GM18526 (cell line): Measurements from ENCODE around the gene C1QL4.

Experiments
- POLR2A ChIP-seq: IDR thresholded peaks from 3 replicates; pipeline ENCODE4 v1.6.1; 2011; ENCODE audit not compliant: insufficient read length; ENCODE audit errors: extremely low read depth

Gene C1QL4

GRCh38 chr12:49340971-49341776 lies 4.2 kb upstream of the C1QL4 start:
- no peak for TF ChIP-seq POLR2A

- no peak for TF ChIP-seq POLR2A
These were observed 3.3 kb upstream of the C1QL4 start for GRCh38 chr12:49340095-49340870.

GRCh38 chr12:49339464-49339861 lies 2.5 kb upstream of the C1QL4 start:
- no peak for TF ChIP-seq POLR2A

GRCh38 chr12:49338830-49339463 lies 2.0 kb upstream of the C1QL4 start:
- no peak for TF ChIP-seq POLR2A

GRCh38 chr12:49335955-49336644 lies 888 bp downstream of the C1QL4 start:
- no peak for TF ChIP-seq POLR2A

GRCh38 chr12:49335118-49335954 lies 1.7 kb downstream of the C1QL4 start:
- TF ChIP-seq POLR2A: no peak

DNA sequence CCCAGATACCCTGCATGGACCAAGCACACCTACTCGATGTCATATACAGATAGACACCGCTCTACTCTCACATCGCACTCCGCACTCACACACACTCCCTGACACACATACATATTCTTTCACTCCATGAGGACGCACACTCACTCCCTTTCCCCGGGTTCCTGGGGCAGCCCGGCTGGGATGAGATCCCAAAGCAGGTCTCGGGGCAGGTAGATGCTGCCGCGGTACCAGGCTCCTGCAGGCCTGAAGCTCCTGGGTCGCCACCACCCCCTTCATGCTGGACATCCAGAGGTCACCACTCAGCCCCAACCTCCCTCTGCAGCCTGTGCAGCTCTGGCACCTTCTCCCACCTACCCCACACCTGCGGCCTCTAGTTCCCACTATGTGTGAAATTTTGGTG lies 2.3 kb downstream of the C1QL4 start:
- no peak for TF ChIP-seq POLR2A

DNA sequence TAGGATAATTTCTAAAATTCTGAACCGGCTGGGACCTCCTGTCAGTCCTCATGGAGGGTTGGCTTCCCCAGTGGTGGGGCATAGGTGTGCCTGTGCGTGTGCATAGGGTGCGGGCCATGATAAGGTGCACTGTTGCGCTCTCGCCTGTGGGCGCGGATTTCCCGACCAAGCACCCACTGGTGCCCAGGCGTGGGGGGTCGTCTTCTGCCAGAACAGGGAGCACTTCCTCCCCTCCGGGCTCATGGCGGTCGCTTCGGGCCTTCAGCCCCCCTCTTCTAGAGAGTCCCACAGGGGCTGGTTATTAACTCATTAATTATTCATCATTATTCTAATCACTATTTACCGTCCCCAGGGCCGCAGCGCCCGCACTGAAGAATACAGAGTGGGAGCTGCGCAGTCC lies 2.8 kb downstream of the C1QL4 start:
- TF ChIP-seq POLR2A: no peak

DNA sequence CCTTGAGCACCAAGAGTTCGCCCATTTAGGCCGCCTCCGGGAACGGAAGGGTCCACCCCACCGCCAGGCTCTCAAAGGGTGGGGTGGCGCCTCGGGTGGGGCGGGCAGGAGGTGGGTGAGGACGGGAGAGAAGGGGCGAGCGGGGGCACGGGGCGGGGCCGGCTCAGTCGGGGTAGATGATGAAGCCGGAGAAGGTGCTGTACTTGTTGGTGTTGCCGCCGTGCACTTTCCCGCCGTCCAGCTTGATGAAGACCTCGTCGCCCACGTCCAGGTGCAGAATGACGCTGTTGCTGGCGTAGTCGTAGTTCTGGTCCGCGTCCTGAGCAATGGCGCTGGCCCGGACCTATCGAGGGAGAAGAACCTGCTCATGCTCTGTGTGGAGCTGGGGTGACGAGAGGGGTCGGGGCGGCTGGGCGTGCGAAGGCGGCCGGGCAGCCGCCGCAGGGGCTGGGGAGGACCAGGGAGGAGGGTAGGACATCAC lies 4.1 kb downstream of the C1QL4 start:
- no peak for TF ChIP-seq POLR2A

GRCh38 chr12:49332441-49332861 lies 4.5 kb downstream of the C1QL4 start:
- no peak for TF ChIP-seq POLR2A

DNA sequence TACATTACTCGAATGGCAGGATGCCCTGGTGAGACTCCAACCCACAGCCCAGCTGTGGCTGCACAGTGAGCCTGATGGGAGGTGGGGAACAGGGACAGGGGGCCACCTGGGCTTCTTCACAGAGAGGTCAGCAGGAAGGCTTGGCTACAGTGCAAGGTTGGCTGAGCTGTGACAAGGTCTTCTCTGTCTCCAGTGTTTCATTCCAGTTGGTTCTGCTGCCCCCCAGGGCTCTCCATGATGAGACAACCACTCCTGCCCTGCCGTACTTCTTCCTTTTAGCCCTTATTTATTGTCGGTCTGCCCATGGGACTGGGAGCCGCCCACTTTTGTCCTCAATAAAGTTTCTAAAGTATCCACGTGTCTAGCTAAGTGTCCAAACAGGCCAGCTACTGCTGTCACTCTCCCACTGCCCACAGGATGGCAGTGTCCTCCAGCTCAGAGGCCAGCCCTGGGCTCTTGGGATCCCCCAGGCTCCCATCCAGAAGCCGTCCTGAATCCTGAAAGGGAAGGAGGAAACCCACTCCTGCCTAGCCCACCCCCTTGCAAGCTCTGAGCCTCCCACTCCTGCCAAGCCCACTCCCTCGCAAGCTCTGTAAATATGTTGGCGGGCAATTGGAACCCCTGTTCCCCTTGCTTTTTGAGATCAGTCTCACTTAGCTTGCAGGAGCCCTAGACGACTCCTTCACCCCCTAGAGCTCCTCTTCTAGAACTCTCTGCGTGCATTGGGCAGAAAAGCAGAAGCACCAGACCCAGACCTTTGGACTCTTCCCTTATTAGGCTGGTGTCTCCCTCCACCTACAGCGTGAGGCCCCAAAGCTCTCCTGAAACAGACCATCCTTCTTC lies 5.4 kb downstream of the C1QL4 start:
- no peak for TF ChIP-seq POLR2A

DNA sequence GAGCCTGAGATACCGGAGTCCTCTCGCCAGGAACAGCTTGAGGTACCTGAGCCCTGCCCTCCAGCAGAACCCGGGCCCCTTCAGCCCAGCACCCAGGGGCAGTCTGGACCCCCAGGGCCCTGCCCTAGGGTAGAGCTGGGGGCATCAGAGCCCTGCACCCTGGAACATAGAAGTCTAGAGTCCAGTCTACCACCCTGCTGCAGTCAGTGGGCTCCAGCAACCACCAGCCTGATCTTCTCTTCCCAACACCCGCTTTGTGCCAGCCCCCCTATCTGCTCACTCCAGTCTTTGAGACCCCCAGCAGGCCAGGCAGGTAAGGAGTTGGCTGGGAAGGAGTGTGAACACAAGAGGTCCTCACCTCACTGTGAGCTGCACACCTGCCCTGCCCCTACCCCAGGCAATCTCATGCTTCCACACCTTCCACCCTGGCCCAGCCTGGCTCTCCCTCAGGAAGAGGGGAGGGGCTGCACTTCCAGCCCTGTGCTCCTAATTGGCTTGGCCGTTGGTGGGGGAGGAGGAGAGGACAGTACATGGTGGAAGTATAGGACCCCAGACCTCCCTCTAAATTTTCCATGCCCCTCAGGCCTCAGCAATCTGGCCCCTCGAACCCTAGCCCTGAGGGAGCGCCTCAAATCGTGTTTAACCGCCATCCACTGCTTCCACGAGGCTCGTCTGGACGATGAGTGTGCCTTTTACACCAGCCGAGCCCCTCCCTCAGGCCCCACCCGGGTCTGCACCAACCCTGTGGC lies 6.2 kb downstream of the C1QL4 start:
- TF ChIP-seq POLR2A: no peak
